ENCODE measurements around the gene SH3GLB1. TPM values are rescaled to one million over a fixed set of nuclear protein-coding genes. Genes with fewer than 3 reads are reported as not detected.

The SH3GLB1 gene
- total and polyA plus RNA-seq, 9 donors = 72.4 to 146 (median 138) TPM

DNA sequence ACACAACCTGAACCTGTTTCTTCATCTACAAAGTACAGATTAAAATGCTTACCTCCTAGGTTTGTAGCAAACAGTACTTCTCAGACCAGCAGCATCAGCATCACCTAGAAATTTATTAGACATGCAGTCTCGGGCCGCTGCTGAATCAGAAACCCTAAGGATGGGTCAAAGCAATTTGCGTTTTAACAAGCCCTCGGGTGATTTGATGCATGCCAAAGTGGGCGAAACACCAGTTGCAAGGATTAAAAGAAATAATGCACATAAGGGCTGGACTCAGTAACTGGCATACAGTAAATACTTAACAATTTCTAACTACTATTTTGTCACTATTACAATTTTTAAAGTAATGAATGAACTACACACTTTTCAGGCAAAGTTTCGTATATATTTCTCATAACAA, 47.5 kb downstream of the SH3GLB1 start:
- no peak for DNase-seq
- H3K9me3 ChIP-seq (replicated peaks; ENCODE audit: control insufficient read depth, low read depth, low read length) = no peaks in the 10 kb centered on the region

DNA sequence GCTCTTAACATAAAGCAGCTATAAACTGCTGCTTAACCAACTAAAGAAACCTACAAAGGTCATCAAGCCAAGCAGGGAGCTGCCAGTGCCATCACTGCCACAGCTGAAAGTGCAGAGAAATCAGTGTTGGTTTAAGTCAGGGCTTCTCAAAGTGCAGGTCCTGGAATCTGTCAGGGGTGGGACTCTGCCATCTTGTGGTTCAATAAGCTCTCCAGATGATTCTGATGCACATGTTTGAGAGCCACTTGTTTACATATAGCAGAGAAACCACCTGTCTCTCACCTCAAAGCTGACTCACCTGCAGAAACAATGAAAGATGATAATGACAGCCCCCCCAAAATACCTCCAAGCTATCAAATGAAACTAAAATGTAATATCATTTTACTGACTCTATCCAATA, 49.3 kb downstream of the SH3GLB1 start:
- Histone ChIP-seq H3K36me3 (ENCODE audit: control insufficient read depth, insufficient read depth, low read length) (no peaks in the 10 kb centered on the region), H3K27ac (ENCODE audit: low read length) (no peak overlapping the region), H3K9me3 (replicated peaks; ENCODE audit: control insufficient read depth, low read depth, low read length) (no peaks in the 10 kb centered on the region), H3K27me3 (ENCODE audit: control insufficient read depth, insufficient read depth, low read length) (no peaks in the 10 kb centered on the region), H3K4me1 (ENCODE audit: control insufficient read depth, insufficient read depth, low read length) (peaks cover 17% of the 10 kb centered on the region), H3K4me3 (ENCODE audit: low read length) (no peak overlapping the region)
- no peak for DNase-seq

More for the DNA sequence above, 47.5 kb downstream of the SH3GLB1 start:
- Histone ChIP-seq H3K4me1 (ENCODE audit: control insufficient read depth, insufficient read depth, low read length) (peaks cover 8% of the 10 kb centered on the region), H3K36me3 (ENCODE audit: control insufficient read depth, insufficient read depth, low read length) (peaks cover 5% of the 10 kb centered on the region), H3K27ac (ENCODE audit: low read length) (no peak overlapping the region), H3K4me3 (ENCODE audit: low read length) (no peak overlapping the region), H3K27me3 (ENCODE audit: control insufficient read depth, insufficient read depth, low read length) (no peaks in the 10 kb centered on the region)
- WGBS (ENCODE audit: insufficient coverage) = no CpG with 5 or more reads among the region's 6 CpGs

GRCh38 chr1:86754265-86754974, 50.0 kb downstream of the SH3GLB1 start:
- Histone ChIP-seq H3K27ac (ENCODE audit: low read length) (no peak overlapping the region), H3K27me3 (ENCODE audit: control insufficient read depth, insufficient read depth, low read length) (no peaks in the 10 kb centered on the region), H3K4me1 (ENCODE audit: control insufficient read depth, insufficient read depth, low read length) (peaks cover 17% of the 10 kb centered on the region), H3K36me3 (ENCODE audit: control insufficient read depth, insufficient read depth, low read length) (no peaks in the 10 kb centered on the region), H3K4me3 (ENCODE audit: low read length) (no peak overlapping the region), H3K9me3 (replicated peaks; ENCODE audit: control insufficient read depth, low read depth, low read length) (no peaks in the 10 kb centered on the region)
- 13% methylated on average over 1 of the region's 4 CpGs for WGBS (ENCODE audit: insufficient coverage)
- no peak for DNase-seq

- no peaks in the 10 kb centered on the region for H3K9me3 ChIP-seq (replicated peaks; ENCODE audit: control insufficient read depth, low read depth, low read length)
- DNase-seq = no peak
- no peak overlapping the region for H3K4me3 ChIP-seq (ENCODE audit: low read length)
- peaks cover 15% of the 10 kb centered on the region for H3K4me1 ChIP-seq (ENCODE audit: control insufficient read depth, insufficient read depth, low read length)
- no peaks in the 10 kb centered on the region for H3K27me3 ChIP-seq (ENCODE audit: control insufficient read depth, insufficient read depth, low read length)
- H3K27ac ChIP-seq (ENCODE audit: low read length) = no peak overlapping the region
- no peaks in the 10 kb centered on the region for H3K36me3 ChIP-seq (ENCODE audit: control insufficient read depth, insufficient read depth, low read length)
These were observed 51.7 kb downstream of the SH3GLB1 start for GRCh38 chr1:86756062-86756406.

GRCh38 chr1:86757272-86757984, 53.1 kb downstream of the SH3GLB1 start:
- no peaks in the 10 kb centered on the region for H3K9me3 ChIP-seq (replicated peaks; ENCODE audit: control insufficient read depth, low read depth, low read length)
- peaks cover 15% of the 10 kb centered on the region for H3K4me1 ChIP-seq (ENCODE audit: control insufficient read depth, insufficient read depth, low read length)
- H3K4me3 ChIP-seq (ENCODE audit: low read length) = no peak overlapping the region
- no peaks in the 10 kb centered on the region for H3K36me3 ChIP-seq (ENCODE audit: control insufficient read depth, insufficient read depth, low read length)
- peak overlapping the region; percentile 57 for H3K27ac ChIP-seq (ENCODE audit: low read length)
- 75% methylated on average over 5 of the region's 14 CpGs for WGBS (ENCODE audit: insufficient coverage)
- DNase-seq = peak; percentile 81
- H3K27me3 ChIP-seq (ENCODE audit: control insufficient read depth, insufficient read depth, low read length) = no peaks in the 10 kb centered on the region

GRCh38 chr1:86758570-86758969, 54.2 kb downstream of the SH3GLB1 start:
- H3K36me3 ChIP-seq (ENCODE audit: control insufficient read depth, insufficient read depth, low read length) = no peaks in the 10 kb centered on the region
- no CpG with 5 or more reads among the region's 3 CpGs for whole genome bisulfite sequencing (ENCODE audit: insufficient coverage)
- no peaks in the 10 kb centered on the region for H3K27me3 ChIP-seq (ENCODE audit: control insufficient read depth, insufficient read depth, low read length)
- DNase-seq = no peak
- no peaks in the 10 kb centered on the region for H3K9me3 ChIP-seq (replicated peaks; ENCODE audit: control insufficient read depth, low read depth, low read length)
- H3K27ac ChIP-seq (ENCODE audit: low read length) = no peak overlapping the region
- peaks cover 15% of the 10 kb centered on the region for H3K4me1 ChIP-seq (ENCODE audit: control insufficient read depth, insufficient read depth, low read length)
- no peak overlapping the region for H3K4me3 ChIP-seq (ENCODE audit: low read length)

GRCh38 chr1:86760199-86760598, 55.8 kb downstream of the SH3GLB1 start:
- DNase-seq = no peak
- Histone ChIP-seq H3K4me3 (ENCODE audit: low read length) (no peak overlapping the region), H3K36me3 (ENCODE audit: control insufficient read depth, insufficient read depth, low read length) (no peaks in the 10 kb centered on the region), H3K27ac (ENCODE audit: low read length) (no peak overlapping the region), H3K9me3 (replicated peaks; ENCODE audit: control insufficient read depth, low read depth, low read length) (no peaks in the 10 kb centered on the region), H3K4me1 (ENCODE audit: control insufficient read depth, insufficient read depth, low read length) (peaks cover 15% of the 10 kb centered on the region), H3K27me3 (ENCODE audit: control insufficient read depth, insufficient read depth, low read length) (no peaks in the 10 kb centered on the region)
- WGBS (ENCODE audit: insufficient coverage) = no CpG with 5 or more reads among the region's 1 CpG

DNA sequence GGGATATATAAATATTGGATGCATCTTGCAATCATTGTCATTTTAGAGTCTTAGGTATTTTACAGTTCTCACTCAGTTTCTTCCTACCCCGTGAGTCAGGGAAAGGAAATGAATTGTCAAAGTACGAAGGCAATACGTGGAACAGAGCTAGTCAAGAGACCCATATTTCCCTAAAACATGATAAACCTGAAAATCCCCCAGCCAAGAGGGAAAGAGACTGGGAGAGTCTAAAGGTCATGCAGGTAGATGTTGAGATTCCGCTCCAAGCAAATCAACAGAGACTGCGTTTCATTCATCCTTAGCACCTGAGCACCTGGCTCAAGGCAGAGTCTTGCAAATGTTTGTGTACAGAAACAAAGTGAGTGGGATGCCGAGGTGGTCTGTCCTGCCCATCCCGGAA, 58.0 kb downstream of the SH3GLB1 start:
- no peak overlapping the region for H3K27ac ChIP-seq (ENCODE audit: low read length)
- no peaks in the 10 kb centered on the region for H3K27me3 ChIP-seq (ENCODE audit: control insufficient read depth, insufficient read depth, low read length)
- WGBS (ENCODE audit: insufficient coverage) = 100% methylated on average over 4 of the region's 7 CpGs
- H3K9me3 ChIP-seq (replicated peaks; ENCODE audit: control insufficient read depth, low read depth, low read length) = peaks cover under 1% of the 10 kb centered on the region
- H3K36me3 ChIP-seq (ENCODE audit: control insufficient read depth, insufficient read depth, low read length) = no peaks in the 10 kb centered on the region
- H3K4me3 ChIP-seq (ENCODE audit: low read length) = no peak overlapping the region
- H3K4me1 ChIP-seq (ENCODE audit: control insufficient read depth, insufficient read depth, low read length) = peaks cover 8% of the 10 kb centered on the region
- DNase-seq = no peak

DNA sequence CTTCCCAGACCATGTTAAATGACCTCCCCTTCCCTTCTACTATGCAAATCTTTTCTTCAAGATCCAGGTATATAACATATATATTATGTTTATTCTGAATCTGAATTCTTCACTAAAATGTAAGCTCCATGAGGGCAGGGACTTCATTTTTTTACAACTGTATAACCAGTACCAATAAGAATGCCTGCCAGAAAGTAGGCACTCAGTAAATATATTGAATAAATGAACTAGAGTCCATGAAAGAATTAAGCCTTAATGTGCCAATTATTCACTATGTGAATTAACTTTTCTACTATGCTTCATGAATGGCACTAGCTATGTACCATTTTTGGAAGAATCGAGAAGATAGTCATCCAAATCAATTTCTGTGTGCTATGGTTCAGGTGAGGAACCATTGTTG, 60.1 kb downstream of the SH3GLB1 start:
- WGBS (ENCODE audit: insufficient coverage) = no CpG with 5 or more reads among the region's 1 CpG
- Histone ChIP-seq H3K4me3 (ENCODE audit: low read length) (no peak overlapping the region), H3K27ac (ENCODE audit: low read length) (no peak overlapping the region), H3K36me3 (ENCODE audit: control insufficient read depth, insufficient read depth, low read length) (no peaks in the 10 kb centered on the region), H3K4me1 (ENCODE audit: control insufficient read depth, insufficient read depth, low read length) (no peaks in the 10 kb centered on the region), H3K9me3 (replicated peaks; ENCODE audit: control insufficient read depth, low read depth, low read length) (peaks cover 6% of the 10 kb centered on the region), H3K27me3 (ENCODE audit: control insufficient read depth, insufficient read depth, low read length) (no peaks in the 10 kb centered on the region)
- DNase-seq = no peak

DNA sequence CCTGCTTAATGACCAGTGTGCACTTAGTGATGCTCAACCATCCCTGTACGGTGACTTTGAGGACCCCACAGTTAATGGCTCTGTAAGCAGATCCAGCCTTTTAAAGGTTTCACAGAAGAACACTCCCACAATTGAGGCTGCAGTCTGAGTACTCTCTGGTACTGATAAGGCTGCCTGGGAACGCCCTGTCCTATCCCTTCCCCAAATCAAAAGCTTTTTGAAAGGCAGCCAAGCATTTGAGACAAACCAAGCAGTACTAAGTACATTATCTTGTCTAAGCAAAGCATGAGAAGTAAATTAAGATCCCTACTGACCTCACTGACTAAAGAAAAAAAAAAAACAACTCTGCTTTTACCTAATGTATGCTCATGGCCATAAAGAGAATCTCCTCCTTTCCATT, 60.7 kb downstream of the SH3GLB1 start:
- Histone ChIP-seq H3K9me3 (replicated peaks; ENCODE audit: control insufficient read depth, low read depth, low read length) (peaks cover 6% of the 10 kb centered on the region), H3K4me1 (ENCODE audit: control insufficient read depth, insufficient read depth, low read length) (no peaks in the 10 kb centered on the region), H3K27me3 (ENCODE audit: control insufficient read depth, insufficient read depth, low read length) (no peaks in the 10 kb centered on the region), H3K36me3 (ENCODE audit: control insufficient read depth, insufficient read depth, low read length) (no peaks in the 10 kb centered on the region), H3K27ac (ENCODE audit: low read length) (no peak overlapping the region), H3K4me3 (ENCODE audit: low read length) (no peak overlapping the region)
- WGBS (ENCODE audit: insufficient coverage) = 60% methylated on average over 1 of the region's 2 CpGs
- no peak for DNase-seq

Data from muscle of leg (tissue), 11 donors.